CD4-positive, alpha-beta T cell treated with Interleukin-10 for 1 hour (primary cell): ENCODE data around the gene PGLYRP3.

Source experiments
- DNase-seq: peaks from one replicate; pipeline ENCODE4 v3.0.0-alpha.2; 2020

The PGLYRP3 gene

GRCh38 chr1:153312570-153313186, at the start of gene PGLYRP3:
Gene PGLYRP3, minus strand, starts transcription at chr1:153312952. Its CDS starts 2,287 bp downstream, at chr1:153310665.
- DNase-seq, result no peak

GRCh38 chr1:153362187-153362775, 49.5 kb upstream of the PGLYRP3 start:
- DNase-seq, result no peak

GRCh38 chr1:153361480-153362109, 48.8 kb upstream of the PGLYRP3 start:
- no peak for DNase-seq

GRCh38 chr1:153360592-153361479, 48.1 kb upstream of the PGLYRP3 start:
- no peak for DNase-seq

- DNase-seq, result no peak
These were observed 47.4 kb upstream of the PGLYRP3 start for GRCh38 chr1:153360190-153360589.

- DNase-seq, result no peak
These were observed 46.5 kb upstream of the PGLYRP3 start for GRCh38 chr1:153359241-153359640.

GRCh38 chr1:153358691-153358975, 45.9 kb upstream of the PGLYRP3 start:
- DNase-seq, result no peak

- no peak for DNase-seq
These were observed 45.3 kb upstream of the PGLYRP3 start, which contains the start of gene S100A9 for GRCh38 chr1:153357853-153358690. Gene S100A9, plus strand, starts transcription at chr1:153357854. Its CDS starts 430 bp downstream, at chr1:153358284.

GRCh38 chr1:153357076-153357852, 44.5 kb upstream of the PGLYRP3 start:
- peak; percentile 29 for DNase-seq

- DNase-seq, result no peak
These were observed 43.8 kb upstream of the PGLYRP3 start for GRCh38 chr1:153356392-153357075.

- DNase-seq, result peak; percentile 38
These were observed 42.8 kb upstream of the PGLYRP3 start for GRCh38 chr1:153355445-153356071.

GRCh38 chr1:153354515-153355193, 41.9 kb upstream of the PGLYRP3 start:
- no peak for DNase-seq

GRCh38 chr1:153353226-153353947, 40.6 kb upstream of the PGLYRP3 start:
- DNase-seq, result no peak

- DNase-seq, result peak; percentile 64
These were observed 39.8 kb upstream of the PGLYRP3 start for GRCh38 chr1:153352523-153352922.

- no peak for DNase-seq
These were observed 37.7 kb upstream of the PGLYRP3 start for GRCh38 chr1:153350321-153350957.

GRCh38 chr1:153349363-153350320, 36.9 kb upstream of the PGLYRP3 start:
- DNase-seq, result no peak
